T47D (cell line): ENCODE results near the gene GON4L.
"Not testable (repeated sequence)": the region's sequence is repeated elsewhere in the genome, so short reads cannot be mapped to it uniquely, and the experiment has no call there.

Experiments
- DNase-seq, 2 experiments: peaks; one replicate each; pipeline versions ENCODE4 v3.0.0 to v3.0.0-alpha.2; 2011 to 2012; ENCODE audit warnings: low read depth in 1 of 2, low spot score in 1 of 2
- JUND ChIP-seq: IDR thresholded peaks from 2 replicates; pipeline ENCODE4 v1.6.1; 2012; ENCODE audit warnings: low read depth
- in situ Hi-C: cut with HindIII; loops from 2 replicates; pipeline ENCODE4 v1.10.0; 2016; ENCODE audit warnings: low sequenced_read_pairs, low pct_unique_long_range_greater_than_20kb

Gene GON4L

DNA sequence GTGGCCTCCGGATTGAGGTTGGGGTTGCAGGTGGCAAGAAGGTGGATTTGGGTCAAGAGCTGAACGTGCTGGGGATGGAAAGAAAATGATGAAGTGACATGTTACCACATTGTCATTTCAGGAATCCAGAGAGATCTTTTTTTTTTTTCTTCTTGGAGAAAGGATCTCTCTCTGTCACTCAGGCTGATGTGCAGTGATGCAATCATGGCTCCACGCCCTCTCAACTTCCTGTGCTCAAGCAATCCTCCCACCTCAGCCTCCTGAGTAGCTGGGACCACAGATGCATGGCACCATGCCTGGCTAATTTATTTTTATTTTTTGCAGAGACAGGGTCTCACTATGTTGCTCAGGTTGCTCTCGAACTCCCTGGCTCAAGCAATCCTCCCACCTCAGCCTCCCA, 80.6 kb downstream of the GON4L start:
- in situ Hi-C loops, result no loop called here
- no peak for DNase-seq
- TF ChIP-seq JUND, result no peak

GRCh38 chr1:155773221-155773620, 83.8 kb downstream of the GON4L start:
- TF ChIP-seq JUND, result no peak
- in situ Hi-C loops, result no loop called here
- no peak for DNase-seq

DNA sequence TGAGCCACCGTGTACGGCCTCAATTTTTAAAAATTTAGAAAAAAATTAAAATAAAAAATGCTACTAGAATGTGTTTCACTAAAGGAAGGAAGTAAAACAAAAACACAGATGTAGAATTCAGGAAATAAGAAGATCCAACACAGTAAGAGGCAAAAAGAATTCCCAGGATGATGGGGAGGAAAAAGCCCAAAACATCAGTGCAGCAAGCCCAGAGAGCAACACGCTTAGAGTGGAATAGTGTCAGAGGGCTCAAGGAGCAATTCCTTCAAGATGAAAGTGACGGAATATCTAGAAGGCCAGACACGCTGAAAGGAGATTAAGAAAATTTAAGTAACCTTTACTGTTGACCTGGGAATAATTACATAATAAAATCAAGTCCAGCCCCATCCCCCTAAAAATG, 87.8 kb downstream of the GON4L start:
- no peak for TF ChIP-seq JUND
- in situ Hi-C loops, result no loop called here
- DNase-seq, result no peak

DNA sequence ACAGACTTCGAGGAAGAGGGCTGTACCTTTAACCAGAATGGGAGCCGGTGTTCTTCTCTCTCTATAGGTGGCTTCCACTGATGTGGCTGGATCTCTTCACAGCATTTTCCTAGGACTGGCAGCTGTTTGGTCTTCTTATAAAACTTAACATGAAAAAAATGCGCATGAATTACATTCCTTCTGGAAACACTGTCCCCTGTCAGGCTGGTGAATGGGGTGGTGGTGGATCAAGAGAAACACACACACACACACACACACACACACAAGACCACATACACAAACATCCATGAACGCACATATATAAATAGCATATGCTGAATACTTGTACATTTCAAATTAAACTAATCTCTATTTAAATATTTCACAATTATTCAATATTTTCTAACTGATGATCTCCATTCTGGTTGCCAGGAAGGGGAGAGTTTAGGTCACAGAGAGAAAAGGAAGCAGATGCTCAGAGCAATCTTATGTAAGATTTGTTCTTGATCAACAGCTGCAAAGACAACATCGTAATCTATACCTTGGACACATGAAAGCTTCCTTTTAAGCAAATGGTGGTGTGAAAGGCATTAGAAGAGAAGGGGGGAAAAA, 89.5 kb downstream of the GON4L start:
- DNase-seq, in situ Hi-C loops: not testable (repeated sequence)

DNA sequence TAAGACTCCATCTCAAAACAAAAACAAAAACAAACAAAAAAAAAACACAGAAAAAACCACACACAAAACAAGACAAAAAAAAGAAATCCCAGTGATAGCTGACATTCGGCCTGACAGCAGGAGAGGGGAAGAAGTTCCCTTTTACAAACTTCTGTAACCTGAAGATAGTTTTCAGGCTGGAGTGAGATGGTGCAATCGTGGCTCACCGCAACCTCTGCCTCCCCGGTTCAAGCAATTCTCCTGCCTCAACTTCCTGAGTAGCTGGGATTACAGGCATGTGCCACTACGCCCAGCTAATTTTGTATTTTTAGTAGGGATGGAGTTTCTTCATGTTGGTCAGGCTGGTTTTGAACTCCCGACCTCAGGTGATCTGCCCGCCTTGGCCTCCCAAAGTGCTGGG, 93.0 kb downstream of the GON4L start:
- DNase-seq, in situ Hi-C loops: not testable (repeated sequence)

- in situ Hi-C loops, result not testable (repeated sequence)
- DNase-seq, result peak in 1 of 2 experiments; percentile 84
Observed at GRCh38 chr1:155763090-155763815, 93.8 kb downstream of the GON4L start.

- TF ChIP-seq JUND, result no peak
- DNase-seq, result no peak
- in situ Hi-C loops, result no loop called here
Observed at GRCh38 chr1:155761736-155762405, 95.1 kb downstream of the GON4L start.

- in situ Hi-C loops, result no loop called here
- no peak for DNase-seq
- TF ChIP-seq JUND, result no peak
Observed at GRCh38 chr1:155760751-155761475, 96.1 kb downstream of the GON4L start.

- TF ChIP-seq JUND, result no peak
- DNase-seq, result no peak
- in situ Hi-C loops, result no loop called here
Observed at GRCh38 chr1:155759966-155760630, 96.9 kb downstream of the GON4L start.

DNA sequence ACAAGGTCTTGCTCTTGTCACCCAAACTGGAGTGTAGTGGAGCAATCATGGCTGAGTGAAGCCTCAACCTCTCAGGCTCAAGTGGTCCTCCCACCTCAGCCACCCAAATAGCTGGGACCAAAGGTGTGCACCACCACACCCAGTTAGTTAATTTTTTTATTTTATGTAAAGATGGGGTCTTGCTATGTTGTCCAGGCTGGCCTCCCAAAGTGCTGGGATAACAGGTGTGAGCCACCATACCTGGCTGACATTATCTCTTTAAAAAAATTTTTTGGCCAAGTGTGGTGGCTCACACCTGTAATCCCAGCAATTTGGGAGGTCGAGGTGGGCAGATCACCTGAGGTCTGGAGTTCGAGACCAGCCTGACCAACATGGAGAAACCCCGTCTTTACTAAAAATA, 98.0 kb downstream of the GON4L start:
- in situ Hi-C loops, DNase-seq: not testable (repeated sequence)

DNA sequence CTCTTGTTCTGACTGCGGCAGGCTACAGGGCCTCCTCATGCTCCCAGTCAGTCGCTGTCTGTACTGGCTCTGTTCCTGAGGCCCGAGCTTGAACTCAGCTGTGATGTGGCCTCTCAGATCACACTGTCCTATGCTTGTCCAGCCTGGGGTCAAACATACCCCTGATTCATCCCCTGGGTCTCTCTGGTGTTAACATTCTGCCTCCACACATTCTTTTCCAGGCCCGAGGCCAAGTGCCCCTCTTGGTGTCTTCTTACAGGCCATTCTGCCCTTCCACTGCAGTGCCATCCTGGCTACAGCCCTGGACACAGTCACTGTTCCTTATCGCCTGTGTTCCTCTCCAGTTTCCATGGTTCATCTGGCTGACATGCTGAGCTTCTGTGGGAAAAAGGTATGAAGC, 108.9 kb downstream of the GON4L start:
- DNase-seq, in situ Hi-C loops: not testable (repeated sequence)

- DNase-seq, in situ Hi-C loops: not testable (repeated sequence)
Observed at GRCh38 chr1:155747586-155747985, 109.4 kb downstream of the GON4L start.

DNA sequence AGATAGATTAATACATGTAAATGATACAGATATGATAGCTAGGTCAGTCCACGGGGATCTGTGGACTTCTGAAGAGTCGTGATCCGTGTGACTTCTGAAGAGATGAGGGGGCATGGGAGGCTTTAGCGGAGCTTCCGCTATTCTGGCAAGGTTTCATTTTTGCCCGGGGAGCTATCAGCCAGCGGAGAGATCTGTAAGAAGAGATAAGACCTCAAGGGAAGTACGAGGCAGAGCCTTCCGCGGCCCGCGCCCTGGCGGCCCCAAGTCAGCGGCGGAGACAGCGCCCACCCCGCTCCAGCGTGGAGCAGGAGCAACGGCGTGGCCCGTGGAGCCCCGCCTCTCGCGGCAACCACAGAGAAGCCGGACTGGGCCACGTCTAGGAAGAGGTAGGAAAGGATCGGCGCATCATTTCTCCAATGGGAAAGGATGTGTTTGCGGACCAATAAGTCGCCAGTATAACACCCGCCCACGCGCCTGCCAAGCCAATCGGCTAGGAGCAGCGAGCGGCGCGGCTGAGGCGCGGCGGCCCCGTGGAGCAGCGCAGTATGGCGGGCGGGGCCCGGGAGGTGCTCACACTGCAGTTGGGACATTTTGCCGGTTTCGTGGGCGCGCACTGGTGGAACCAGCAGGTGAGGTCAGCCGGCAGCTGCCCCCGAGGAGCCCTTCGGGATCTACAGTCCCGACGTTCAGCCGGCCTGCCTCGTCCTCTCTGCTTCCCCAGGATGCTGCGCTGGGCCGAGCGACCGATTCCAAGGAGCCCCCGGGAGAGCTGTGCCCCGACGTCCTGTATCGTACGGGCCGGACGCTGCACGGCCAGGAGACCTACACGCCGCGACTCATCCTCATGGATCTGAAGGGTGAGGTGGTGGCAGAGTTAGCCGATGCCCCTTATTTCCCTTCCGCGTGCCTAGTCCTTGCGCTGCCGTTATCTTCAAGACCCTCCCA, 111.5 kb downstream of the GON4L start:
- in situ Hi-C loops, result not testable (repeated sequence)
- DNase-seq, result peak; percentile 88 to 99
